ENCODE results near the gene LAMB3. TPM values are rescaled to one million over a fixed set of nuclear protein-coding genes. Genes with fewer than 3 reads are reported as not detected.
A peak's percentile ranks its signal among the peaks of the same experiment; 100 is the strongest.

The LAMB3 gene
- total and polyA plus RNA-seq, 12 donors, result 8.2 to 117 (median 34.7) TPM

DNA sequence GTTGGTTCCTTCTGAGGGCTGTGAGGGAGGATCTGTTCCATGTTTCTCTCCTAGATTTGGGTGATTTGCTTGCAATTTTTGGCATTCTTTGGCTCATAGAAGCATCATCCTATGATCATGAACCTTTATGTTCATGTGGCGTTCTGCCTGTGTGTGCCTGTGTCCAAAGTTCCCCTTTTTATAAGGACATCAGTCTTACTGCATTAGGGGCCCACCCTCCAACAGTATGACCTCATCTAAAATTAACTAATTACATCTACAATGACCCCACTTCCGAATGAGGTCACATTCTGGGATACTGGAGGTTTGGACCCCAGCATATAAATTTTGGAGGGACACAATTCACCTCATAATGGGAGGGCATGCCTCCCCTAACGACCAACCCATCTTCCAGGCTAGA is 81.5 kb downstream of the LAMB3 start:
- Histone ChIP-seq H3K4me3 (no peak overlapping the region), H3K36me3 (replicated peaks in 1 of 2) (no peaks in the 10 kb centered on the region), H3K4me1 (replicated peaks in 1 of 2) (no peaks in the 10 kb centered on the region), H3K27ac (no peak overlapping the region), H3K9me3 (replicated peaks in 1 of 3) (no peaks in the 10 kb centered on the region), H3K27me3 (no peaks in the 10 kb centered on the region)
- WGBS, 4 donors, result 54 to 68% (median 63%) methylated on average over 3 of the region's 3 CpGs
- no peak for TF ChIP-seq POLR2A (IDR thresholded peaks at IDR 0.05)
- TF ChIP-seq CTCF (IDR thresholded peaks at IDR 0.05), result no peak
- no peak for DNase-seq
- intact Hi-C loops (cut with DNase I), result no loop called here

GRCh38 chr1:209569455-209570207 is 82.6 kb downstream of the LAMB3 start:
- H3K36me3 ChIP-seq (replicated peaks in 1 of 2), result no peaks in the 10 kb centered on the region
- H3K4me1 ChIP-seq (replicated peaks in 1 of 2), result no peaks in the 10 kb centered on the region
- H3K27me3 ChIP-seq, result peaks cover 4% of the 10 kb centered on the region
- DNase-seq, result peak; percentile 65 to 94 (median 89)
- no peak overlapping the region for H3K4me3 ChIP-seq
- H3K9me3 ChIP-seq (replicated peaks in 1 of 3), result no peaks in the 10 kb centered on the region
- 6 to 11% (median 9%) methylated on average over 9 of the region's 9 CpGs for WGBS, 4 donors
- intact Hi-C loops (cut with DNase I), result no loop called here
- no peak overlapping the region for H3K27ac ChIP-seq
- TF ChIP-seq CTCF (IDR thresholded peaks at IDR 0.05) (peak; percentile 64 to 91 (median 75)), POLR2A (IDR thresholded peaks at IDR 0.05) (no peak)

DNA sequence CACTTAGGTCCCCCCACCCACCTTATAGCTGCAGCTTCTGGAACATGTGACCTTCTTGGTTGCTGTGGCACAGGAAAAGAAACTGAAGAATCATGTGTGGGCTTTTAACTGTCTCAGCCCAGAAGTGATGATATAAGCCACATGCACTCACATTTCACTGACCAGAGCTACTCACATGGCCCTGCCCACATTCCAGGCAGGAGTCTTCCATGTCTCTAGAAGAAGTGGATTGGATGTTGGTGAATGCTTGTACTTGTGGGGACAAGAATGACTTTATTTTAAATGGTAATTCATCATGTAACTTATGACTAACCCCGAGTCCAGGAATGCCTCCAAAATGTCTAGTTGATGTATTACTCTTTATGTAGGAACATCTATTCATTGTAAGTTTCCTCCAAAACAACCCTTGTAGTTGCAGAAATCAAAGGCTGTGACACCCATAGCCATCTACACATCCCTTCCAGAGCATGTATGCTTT is 84.5 kb downstream of the LAMB3 start:
- H3K27me3 ChIP-seq, result peaks cover 4% of the 10 kb centered on the region
- TF ChIP-seq CTCF (IDR thresholded peaks at IDR 0.05), result no peak
- no peak for TF ChIP-seq POLR2A (IDR thresholded peaks at IDR 0.05)
- H3K9me3 ChIP-seq (replicated peaks in 1 of 3), result no peaks in the 10 kb centered on the region
- intact Hi-C loops (cut with DNase I), result no loop called here
- no peak overlapping the region for H3K27ac ChIP-seq
- no peaks in the 10 kb centered on the region for H3K4me1 ChIP-seq (replicated peaks in 1 of 2)
- DNase-seq, result peak in 1 of 7 donors; percentile 51
- no peaks in the 10 kb centered on the region for H3K36me3 ChIP-seq (replicated peaks in 1 of 2)
- no peak overlapping the region for H3K4me3 ChIP-seq
- 8 to 22% (median 15%) methylated on average over 1 of the region's 1 CpG for WGBS, 4 donors

GRCh38 chr1:209565759-209566678 is 86.2 kb downstream of the LAMB3 start:
- TF ChIP-seq CTCF (IDR thresholded peaks at IDR 0.05), result peak; percentile 67 to 78 (median 74)
- TF ChIP-seq POLR2A (IDR thresholded peaks at IDR 0.05), result no peak
- peak; percentile 80 to 95 (median 89) for DNase-seq
- peaks cover 4% of the 10 kb centered on the region for H3K27me3 ChIP-seq
- H3K4me1 ChIP-seq (replicated peaks in 1 of 2), result no peaks in the 10 kb centered on the region
- no peak overlapping the region for H3K27ac ChIP-seq
- no peaks in the 10 kb centered on the region for H3K36me3 ChIP-seq (replicated peaks in 1 of 2)
- 28 to 36% (median 32%) methylated on average over 15 of the region's 15 CpGs for WGBS, 4 donors
- H3K4me3 ChIP-seq, result no peak overlapping the region
- intact Hi-C loops (cut with DNase I), result no loop called here
- H3K9me3 ChIP-seq (replicated peaks in 1 of 3), result no peaks in the 10 kb centered on the region

Data from adrenal gland (tissue), 12 donors.